ENCODE results near the gene STK32C. TPM values are rescaled to one million over a fixed set of nuclear protein-coding genes. Genes with fewer than 3 reads are reported as not detected.

Gene STK32C
- total RNA-seq, 1 donor from 2014 or later: 13.8 TPM

DNA sequence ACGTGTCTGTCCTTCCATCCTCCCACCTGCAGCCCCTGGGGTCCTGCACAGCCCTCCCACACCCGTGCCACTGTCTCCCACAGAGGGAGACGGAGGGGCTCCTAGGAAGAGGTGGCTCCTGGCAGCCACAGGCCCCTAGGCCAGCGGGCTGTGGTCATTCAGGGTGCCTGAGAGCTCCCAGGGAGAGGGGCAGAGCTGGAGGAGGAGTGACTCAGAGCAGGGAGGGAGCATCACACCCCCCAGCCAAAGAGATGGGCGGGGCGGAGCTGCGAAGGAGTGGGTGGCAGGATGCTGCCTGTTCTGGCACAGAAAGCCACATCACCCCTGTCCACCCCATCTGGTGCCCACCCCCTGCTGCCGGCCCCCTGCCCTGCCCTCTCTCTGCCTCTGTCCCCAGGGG is 50.5 kb downstream of the STK32C start:
- Mint-ChIP-seq H3K36me3 (ENCODE audit: low read depth) (no peaks in the 10 kb centered on the region), H3K27ac (no peak overlapping the region), H3K9me3 (no peaks in the 10 kb centered on the region), H3K4me1 (no peaks in the 10 kb centered on the region), H3K27me3 (no peaks in the 10 kb centered on the region), H3K4me3 (no peak overlapping the region)
- intact Hi-C loops (cut with micrococcal nuclease): no loop called here
- ChIA-PET CTCF (no interaction called here), POLR2A (no interaction called here)
- TF ChIP-seq CTCF (IDR thresholded peaks at IDR 0.05): no peak
- no peak for DNase-seq
- no peak for ATAC-seq (ENCODE audit: low read depth)

DNA sequence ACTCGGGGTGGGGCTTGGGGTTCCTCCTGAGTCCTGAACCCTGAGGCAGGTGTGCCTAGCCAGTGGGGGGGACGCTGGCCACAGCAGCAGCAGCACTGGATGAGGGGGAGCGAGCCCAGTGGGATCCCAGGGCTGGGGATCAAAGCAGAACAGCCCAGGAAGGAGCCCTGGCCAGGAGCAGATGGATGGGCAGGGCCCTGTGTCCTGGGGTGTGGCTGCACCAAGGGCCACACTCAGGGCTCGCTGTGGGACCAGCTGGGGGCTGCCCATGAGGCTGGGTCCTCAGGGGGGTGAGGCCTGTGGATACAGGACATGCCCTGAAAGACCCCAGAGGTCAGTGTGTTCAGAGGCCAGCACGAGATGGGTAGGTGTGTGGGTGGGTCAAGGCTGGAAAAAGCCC is 50.9 kb downstream of the STK32C start:
- ATAC-seq (ENCODE audit: low read depth): no peak

GRCh38 chr10:132255489-132256344 is 52.0 kb downstream of the STK32C start:
- H3K4me3 Mint-ChIP-seq: no peak overlapping the region
- no peaks in the 10 kb centered on the region for H3K27me3 Mint-ChIP-seq
- ChIA-PET CTCF (no interaction called here), POLR2A (no interaction called here)
- no peak for ATAC-seq (ENCODE audit: low read depth)
- H3K9me3 Mint-ChIP-seq: no peaks in the 10 kb centered on the region
- no peaks in the 10 kb centered on the region for H3K4me1 Mint-ChIP-seq
- TF ChIP-seq CTCF (IDR thresholded peaks at IDR 0.05): no peak
- H3K36me3 Mint-ChIP-seq (ENCODE audit: low read depth): no peaks in the 10 kb centered on the region
- no peak for DNase-seq
- intact Hi-C loops (cut with micrococcal nuclease): no loop called here
- no peak overlapping the region for H3K27ac Mint-ChIP-seq

More for the DNA sequence above, 50.9 kb downstream of the STK32C start:
- intact Hi-C loops (cut with micrococcal nuclease): no loop called here
- Mint-ChIP-seq H3K27me3 (no peaks in the 10 kb centered on the region), H3K27ac (no peak overlapping the region), H3K36me3 (ENCODE audit: low read depth) (no peaks in the 10 kb centered on the region), H3K4me1 (no peaks in the 10 kb centered on the region), H3K9me3 (no peaks in the 10 kb centered on the region), H3K4me3 (no peak overlapping the region)
- TF ChIP-seq CTCF (IDR thresholded peaks at IDR 0.05): no peak
- ChIA-PET CTCF (no interaction called here), POLR2A (no interaction called here)
- no peak for DNase-seq

DNA sequence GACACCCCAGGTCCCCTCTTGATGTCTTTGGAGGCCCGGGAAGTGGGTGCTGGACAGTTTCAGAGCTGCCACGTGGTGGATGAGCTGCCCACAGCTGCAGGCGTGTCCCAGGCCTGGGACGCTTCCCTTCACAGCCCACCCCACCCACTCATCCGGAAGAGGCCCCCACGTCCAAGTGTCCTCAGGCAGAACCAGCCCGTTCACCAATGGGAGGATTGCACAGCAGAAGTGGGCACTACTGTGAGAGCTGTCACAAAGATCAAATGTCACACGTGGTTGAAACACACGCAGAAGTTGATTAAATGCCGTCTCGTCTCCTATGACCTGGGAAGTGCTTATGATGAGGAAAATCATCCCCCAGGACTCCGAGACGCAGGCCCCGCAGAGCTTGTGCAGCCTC is 52.9 kb downstream of the STK32C start:
- no peaks in the 10 kb centered on the region for H3K27me3 Mint-ChIP-seq
- TF ChIP-seq CTCF (IDR thresholded peaks at IDR 0.05): no peak
- no peak for ATAC-seq (ENCODE audit: low read depth)
- no peaks in the 10 kb centered on the region for H3K9me3 Mint-ChIP-seq
- ChIA-PET POLR2A (no interaction called here), CTCF (no interaction called here)
- DNase-seq: no peak
- no peaks in the 10 kb centered on the region for H3K4me1 Mint-ChIP-seq
- H3K36me3 Mint-ChIP-seq (ENCODE audit: low read depth): no peaks in the 10 kb centered on the region
- intact Hi-C loops (cut with micrococcal nuclease): no loop called here
- no peak overlapping the region for H3K4me3 Mint-ChIP-seq
- H3K27ac Mint-ChIP-seq: no peak overlapping the region

- no peaks in the 10 kb centered on the region for H3K27me3 Mint-ChIP-seq
- POLR2A ChIA-PET: no interaction called here
These were observed 54.6 kb downstream of the STK32C start for GRCh38 chr10:132253092-132253687.

More at GRCh38 chr10:132253092-132253687, 54.6 kb downstream of the STK32C start:
- Mint-ChIP-seq H3K27ac (no peak overlapping the region), H3K4me1 (no peaks in the 10 kb centered on the region), H3K9me3 (no peaks in the 10 kb centered on the region), H3K4me3 (no peak overlapping the region), H3K36me3 (ENCODE audit: low read depth) (no peaks in the 10 kb centered on the region)
- intact Hi-C loops (cut with micrococcal nuclease): no loop called here
- ATAC-seq (ENCODE audit: low read depth): no peak
- CTCF ChIA-PET: no interaction called here
- TF ChIP-seq CTCF (IDR thresholded peaks at IDR 0.05): no peak
- no peak for DNase-seq
